Keratinocyte (primary cell): ENCODE data around the gene FGF11. TPM values are rescaled to one million over a fixed set of nuclear protein-coding genes. Genes with fewer than 3 reads are reported as not detected.

Source experiments
- DNase-seq: peaks from one replicate; pipeline ENCODE4 v3.0.0-alpha.2; 2011; ENCODE audit warnings: low read depth, missing footprints, low spot score
- FAIRE-seq: peaks from 2 replicates; lab custom pipeline; 2011; peaks lifted over from hg19 to GRCh38; lab: Jason Lieb, UNC
- H2AFZ ChIP-seq: 2 replicates; pipeline ENCODE4 v1.6.0; 2012; ENCODE audit warnings: low read length, control low read depth, inconsistent platforms; ENCODE audit not compliant: control insufficient read depth
- H3K27ac ChIP-seq: 2 replicates; pipeline ENCODE4 v1.5.1; 2011; ENCODE audit warnings: low read length; ENCODE audit not compliant: control insufficient read depth, insufficient read depth
- H3K27me3 ChIP-seq: 3 replicates; pipeline ENCODE4 v1.6.0; 2011; ENCODE audit warnings: low read length; ENCODE audit not compliant: control insufficient read depth, insufficient read depth; ENCODE audit errors: extremely low read depth
- H3K36me3 ChIP-seq, 2 experiments: 2 replicates in 1 of 2; 3 replicates in 1 of 2; pipeline ENCODE4 v1.5.1; 2011; ENCODE audit warnings: low read length in 2 of 2, mild to moderate bottlenecking in 1 of 2; ENCODE audit not compliant: control insufficient read depth in 2 of 2, insufficient read depth in 2 of 2; ENCODE audit errors: extremely low read depth in 1 of 2
- H3K4me1 ChIP-seq: 3 replicates; pipeline ENCODE4 v1.5.1; 2011; ENCODE audit warnings: low read length; ENCODE audit not compliant: control insufficient read depth, insufficient read depth; ENCODE audit errors: extremely low read depth
- H3K4me2 ChIP-seq: 3 replicates; pipeline ENCODE4 v1.6.0; 2011; ENCODE audit warnings: low read depth, low read length; ENCODE audit not compliant: control insufficient read depth, insufficient read depth; ENCODE audit errors: extremely low read depth
- H3K4me3 ChIP-seq, 3 experiments: fragments of 200-600 bp in 1 of 3; sonication (generic) in 1 of 3; 2 replicates in 2 of 3; 3 replicates in 1 of 3; pipeline ENCODE4 v1.5.1; 2011 to 2016; ENCODE audit warnings: low read length in 3 of 3, mild to moderate bottlenecking in 3 of 3, control low read depth in 2 of 3, inconsistent platforms in 1 of 3, low read depth in 1 of 3, mixed read lengths in 1 of 3, mixed run types in 1 of 3, moderate library complexity in 1 of 3; ENCODE audit not compliant: control insufficient read depth in 2 of 3, insufficient read depth in 2 of 3; ENCODE audit errors: extremely low read depth in 1 of 3
- H3K79me2 ChIP-seq: 2 replicates; pipeline ENCODE4 v1.6.0; 2012; ENCODE audit warnings: low read length; ENCODE audit not compliant: control insufficient read depth, insufficient read depth
- H3K9ac ChIP-seq: 3 replicates; pipeline ENCODE4 v1.6.0; 2011; ENCODE audit warnings: low read length; ENCODE audit not compliant: control insufficient read depth, insufficient read depth; ENCODE audit errors: extremely low read depth
- H3K9me1 ChIP-seq: 3 replicates; pipeline ENCODE4 v1.6.0; 2011; ENCODE audit warnings: low read length; ENCODE audit not compliant: control insufficient read depth, insufficient read depth; ENCODE audit errors: extremely low read depth
- H3K9me3 ChIP-seq: 2 replicates; pipeline ENCODE4 v1.5.1; 2012; ENCODE audit warnings: low read depth, low read length; ENCODE audit not compliant: control insufficient read depth
- H4K20me1 ChIP-seq: 3 replicates; pipeline ENCODE4 v1.6.0; 2011; ENCODE audit warnings: low read length; ENCODE audit not compliant: control insufficient read depth, insufficient read depth; ENCODE audit errors: extremely low read depth
- EZH2 ChIP-seq: IDR thresholded peaks from one replicate; pipeline ENCODE4 v1.6.1; 2012; ENCODE audit warnings: inconsistent platforms, mild to moderate bottlenecking, low read length, moderate library complexity
- dilution Hi-C: fragments of 300-500 bp; cut with MboI; formaldehyde crosslinking; loops from one replicate; pipeline ENCODE4 v1.7.0; 2020; ENCODE audit warnings: low sequenced_read_pairs; ENCODE audit not compliant: extremely low pct_ligation_motif_present
- polyA plus RNA-seq, 5 experiments: library from polyadenylated mRNA; depleted of rRNA in 3 of 5; stranded (reverse) in 3 of 5; stranded (forward) in 1 of 5; unstranded in 1 of 5; fragments of >200 nt; gene quantifications; 1 replicate in 1 of 5; 2 replicates in 3 of 5; 3 replicates in 1 of 5; pipeline versions ENCODE4 v1.2.1 to v1.2.3, GENCODE V29; 2011 to 2012; ENCODE audit warnings: missing spikeins in 2 of 5, low read depth in 1 of 5, low replicate concordance in 1 of 5
- TF ChIP-seq, protein P1 (sequence below), 3 experiments: IDR thresholded peaks in 1 of 3; conservative IDR thresholded peaks in 1 of 3; optimal IDR thresholded peaks in 1 of 3; 2 replicates in 2 of 3; 3 replicates in 1 of 3; pipeline versions ENCODE3 to v1.5.1; 2011; ENCODE audit warnings: low read length in 3 of 3, mild to moderate bottlenecking in 3 of 3, moderate library complexity in 2 of 3, control low read depth in 1 of 3, inconsistent platforms in 1 of 3; ENCODE audit not compliant: insufficient read depth in 2 of 3; ENCODE audit errors: extremely low read depth in 1 of 3

FGF11 gene
- polyA plus RNA-seq, 1 donor (not counting 4 experiments of a cell fraction or from before 2014, with no cell fraction given), result 30.4 TPM

DNA sequence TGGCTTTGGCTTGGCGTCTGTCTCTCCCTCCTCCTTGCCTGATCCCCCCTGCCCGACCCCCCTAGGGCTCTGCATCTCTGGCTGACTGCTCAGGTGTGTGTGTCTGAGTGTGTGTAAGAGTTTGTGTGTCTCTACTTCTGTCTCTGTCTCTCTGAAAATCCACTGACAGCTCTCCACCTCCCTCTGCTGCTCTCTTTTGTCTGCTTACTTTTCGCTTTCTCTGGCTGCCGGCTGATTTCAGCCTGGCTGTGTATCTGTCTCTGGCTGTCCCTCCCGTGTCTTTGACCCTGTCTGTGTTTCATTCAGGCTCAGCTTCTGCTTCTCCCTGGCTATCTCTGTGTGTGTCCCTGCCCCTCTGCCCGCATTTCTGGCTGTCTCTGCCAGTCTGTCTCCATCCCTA, 23.0 kb upstream of the FGF11 start:
- Histone ChIP-seq H3K36me3 (peaks cover 0 to 4% of the 10 kb centered on the region in 2 experiments), H3K4me2 (no peak overlapping the region), H3K4me3 (no peak overlapping the region), H2AFZ (no peak overlapping the region), H3K27ac (no peak overlapping the region), H3K9ac (no peak overlapping the region), H3K27me3 (no peaks in the 10 kb centered on the region), H3K4me1 (peaks cover 8% of the 10 kb centered on the region), H3K9me3 (no peaks in the 10 kb centered on the region), H4K20me1 (no peaks in the 10 kb centered on the region), H3K9me1 (no peaks in the 10 kb centered on the region), H3K79me2 (no peaks in the 10 kb centered on the region)
- DNase-seq (no peak), FAIRE-seq (no peak)
- TF ChIP-seq, protein P1, sequence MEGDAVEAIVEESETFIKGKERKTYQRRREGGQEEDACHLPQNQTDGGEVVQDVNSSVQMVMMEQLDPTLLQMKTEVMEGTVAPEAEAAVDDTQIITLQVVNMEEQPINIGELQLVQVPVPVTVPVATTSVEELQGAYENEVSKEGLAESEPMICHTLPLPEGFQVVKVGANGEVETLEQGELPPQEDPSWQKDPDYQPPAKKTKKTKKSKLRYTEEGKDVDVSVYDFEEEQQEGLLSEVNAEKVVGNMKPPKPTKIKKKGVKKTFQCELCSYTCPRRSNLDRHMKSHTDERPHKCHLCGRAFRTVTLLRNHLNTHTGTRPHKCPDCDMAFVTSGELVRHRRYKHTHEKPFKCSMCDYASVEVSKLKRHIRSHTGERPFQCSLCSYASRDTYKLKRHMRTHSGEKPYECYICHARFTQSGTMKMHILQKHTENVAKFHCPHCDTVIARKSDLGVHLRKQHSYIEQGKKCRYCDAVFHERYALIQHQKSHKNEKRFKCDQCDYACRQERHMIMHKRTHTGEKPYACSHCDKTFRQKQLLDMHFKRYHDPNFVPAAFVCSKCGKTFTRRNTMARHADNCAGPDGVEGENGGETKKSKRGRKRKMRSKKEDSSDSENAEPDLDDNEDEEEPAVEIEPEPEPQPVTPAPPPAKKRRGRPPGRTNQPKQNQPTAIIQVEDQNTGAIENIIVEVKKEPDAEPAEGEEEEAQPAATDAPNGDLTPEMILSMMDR (optimal IDR thresholded peaks at IDR 0.05 in 1 of 3, IDR thresholded peaks at IDR 0.05 in 1 of 3, conservative IDR thresholded peaks at IDR 0.05 in 1 of 3; ENCODE audit: extremely low read depth in 1 of 3, insufficient read depth in 2 of 3, low read length in 3 of 3), result peak in 2 of 3 experiments; percentile 15 to 22
- no peak for TF ChIP-seq EZH2
- dilution Hi-C loops, result no loop called here

DNA sequence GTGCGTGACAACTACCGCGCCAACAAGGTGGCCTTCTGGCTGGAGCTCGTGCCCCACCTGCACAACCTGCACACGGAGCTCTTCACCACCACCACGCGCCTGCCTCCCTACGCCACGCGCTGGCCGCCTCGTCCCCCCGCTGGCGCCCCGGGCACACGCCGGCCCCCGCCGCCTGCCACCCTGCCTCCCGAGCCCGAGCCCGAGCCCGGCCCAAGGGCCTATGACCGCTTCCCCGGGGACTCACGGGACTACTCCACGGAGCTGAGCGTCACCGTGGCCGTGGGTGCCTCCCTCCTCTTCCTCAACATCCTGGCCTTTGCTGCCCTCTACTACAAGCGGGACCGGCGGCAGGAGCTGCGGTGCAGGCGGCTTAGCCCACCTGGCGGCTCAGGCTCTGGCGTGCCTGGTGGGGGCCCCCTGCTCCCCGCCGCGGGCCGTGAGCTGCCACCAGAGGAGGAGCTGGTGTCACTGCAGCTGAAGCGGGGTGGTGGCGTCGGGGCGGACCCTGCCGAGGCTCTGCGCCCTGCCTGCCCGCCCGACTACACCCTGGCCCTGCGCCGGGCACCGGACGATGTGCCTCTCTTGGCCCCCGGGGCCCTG, 22.2 kb upstream of the FGF11 start:
- Histone ChIP-seq H3K27me3 (no peaks in the 10 kb centered on the region), H3K4me1 (peaks cover 8% of the 10 kb centered on the region), H3K36me3 (peaks cover 0 to 4% of the 10 kb centered on the region in 2 experiments), H3K9me1 (no peaks in the 10 kb centered on the region), H3K27ac (no peak overlapping the region), H3K79me2 (no peaks in the 10 kb centered on the region), H3K4me2 (no peak overlapping the region), H4K20me1 (no peaks in the 10 kb centered on the region), H3K9ac (no peak overlapping the region), H2AFZ (no peak overlapping the region), H3K9me3 (no peaks in the 10 kb centered on the region), H3K4me3 (no peak overlapping the region)
- dilution Hi-C loops, result no loop called here
- DNase-seq, result no peak
- TF ChIP-seq, protein P1 (optimal IDR thresholded peaks at IDR 0.05 in 1 of 3, IDR thresholded peaks at IDR 0.05 in 1 of 3, conservative IDR thresholded peaks at IDR 0.05 in 1 of 3; ENCODE audit: extremely low read depth in 1 of 3, insufficient read depth in 2 of 3, low read length in 3 of 3), result no peak
- TF ChIP-seq EZH2, result no peak
- FAIRE-seq, result no peak
